Fibroblast of mammary gland (primary cell): ENCODE measurements around the gene NFAT5.
A peak's percentile ranks its signal among the peaks of the same experiment; 100 is the strongest.
"Not testable (repeated sequence)": the region's sequence is repeated elsewhere in the genome, so short reads cannot be mapped to it uniquely, and the experiment has no call there.

Experiments
- DNase-seq: peaks from one replicate; pipeline ENCODE4 v3.0.0-alpha.2; 2010; ENCODE audit warnings: low read depth
- H3K4me3 ChIP-seq: 2 replicates; pipeline ENCODE4 v1.5.1; 2011; ENCODE audit warnings: low read depth, mild to moderate bottlenecking, low read length, moderate library complexity; ENCODE audit not compliant: control insufficient read depth
- TF ChIP-seq, protein P1 (sequence below): conservative IDR thresholded peaks from 2 replicates; pipeline ENCODE4 v1.5.1; 2011; ENCODE audit warnings: low read depth, low read length, inconsistent platforms; ENCODE audit not compliant: control insufficient read depth, insufficient read depth

Gene NFAT5

GRCh38 chr16:69563605-69564580 lies 1.9 kb upstream of the NFAT5 start:
- TF ChIP-seq, protein P1, sequence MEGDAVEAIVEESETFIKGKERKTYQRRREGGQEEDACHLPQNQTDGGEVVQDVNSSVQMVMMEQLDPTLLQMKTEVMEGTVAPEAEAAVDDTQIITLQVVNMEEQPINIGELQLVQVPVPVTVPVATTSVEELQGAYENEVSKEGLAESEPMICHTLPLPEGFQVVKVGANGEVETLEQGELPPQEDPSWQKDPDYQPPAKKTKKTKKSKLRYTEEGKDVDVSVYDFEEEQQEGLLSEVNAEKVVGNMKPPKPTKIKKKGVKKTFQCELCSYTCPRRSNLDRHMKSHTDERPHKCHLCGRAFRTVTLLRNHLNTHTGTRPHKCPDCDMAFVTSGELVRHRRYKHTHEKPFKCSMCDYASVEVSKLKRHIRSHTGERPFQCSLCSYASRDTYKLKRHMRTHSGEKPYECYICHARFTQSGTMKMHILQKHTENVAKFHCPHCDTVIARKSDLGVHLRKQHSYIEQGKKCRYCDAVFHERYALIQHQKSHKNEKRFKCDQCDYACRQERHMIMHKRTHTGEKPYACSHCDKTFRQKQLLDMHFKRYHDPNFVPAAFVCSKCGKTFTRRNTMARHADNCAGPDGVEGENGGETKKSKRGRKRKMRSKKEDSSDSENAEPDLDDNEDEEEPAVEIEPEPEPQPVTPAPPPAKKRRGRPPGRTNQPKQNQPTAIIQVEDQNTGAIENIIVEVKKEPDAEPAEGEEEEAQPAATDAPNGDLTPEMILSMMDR = no peak
- peak overlapping the region; percentile 61 for H3K4me3 ChIP-seq
- DNase-seq = peak; percentile 38

- DNase-seq = no peak
Measured at GRCh38 chr16:69564845-69565670, 708 bp upstream of the NFAT5 start.

GRCh38 chr16:69566240-69566980 lies 644 bp downstream of the NFAT5 start:
- peak; percentile 72 for DNase-seq
- H3K4me3 ChIP-seq = peak overlapping the region; percentile 75
- TF ChIP-seq, protein P1 = no peak

More at GRCh38 chr16:69564845-69565670, 708 bp upstream of the NFAT5 start:
- H3K4me3 ChIP-seq = peak overlapping the region; percentile 61
- TF ChIP-seq, protein P1 = no peak

DNA sequence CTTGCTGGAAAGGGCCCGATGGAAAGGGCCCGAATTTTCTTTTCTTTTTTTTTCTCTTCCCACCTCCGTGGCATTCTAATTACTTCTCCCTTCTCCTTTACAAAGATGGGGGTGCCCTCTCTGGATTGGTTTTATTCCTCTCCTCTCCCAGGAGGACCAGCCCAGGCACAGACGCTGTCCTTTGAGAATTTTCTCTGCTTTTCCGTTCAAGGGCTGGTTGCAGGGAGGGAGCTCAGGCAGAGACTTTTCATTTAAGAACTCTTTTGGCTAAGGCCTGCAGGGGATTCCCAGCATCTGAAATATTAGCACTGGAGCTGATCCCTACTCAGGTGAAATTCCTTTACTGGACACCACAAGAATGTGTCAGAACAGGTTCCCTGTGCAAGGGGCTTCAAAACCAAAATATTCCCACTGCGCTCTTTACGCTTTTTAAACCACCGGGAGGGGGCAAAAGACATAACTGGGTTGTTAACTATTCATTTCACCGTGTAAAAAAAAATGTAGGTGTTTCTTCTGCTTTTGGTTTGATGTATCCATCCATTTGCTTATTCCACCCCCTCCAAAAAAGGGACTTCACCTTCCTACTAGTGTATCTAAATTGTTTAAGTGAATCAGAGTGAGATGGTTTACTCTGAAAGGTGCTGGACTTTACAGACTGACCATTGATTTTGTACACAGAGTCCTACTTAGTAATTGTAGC lies 1.4 kb downstream of the NFAT5 start:
- TF ChIP-seq, protein P1 = peak; percentile 30
- H3K4me3 ChIP-seq = peak overlapping the region; percentile 75
- no peak for DNase-seq

DNA sequence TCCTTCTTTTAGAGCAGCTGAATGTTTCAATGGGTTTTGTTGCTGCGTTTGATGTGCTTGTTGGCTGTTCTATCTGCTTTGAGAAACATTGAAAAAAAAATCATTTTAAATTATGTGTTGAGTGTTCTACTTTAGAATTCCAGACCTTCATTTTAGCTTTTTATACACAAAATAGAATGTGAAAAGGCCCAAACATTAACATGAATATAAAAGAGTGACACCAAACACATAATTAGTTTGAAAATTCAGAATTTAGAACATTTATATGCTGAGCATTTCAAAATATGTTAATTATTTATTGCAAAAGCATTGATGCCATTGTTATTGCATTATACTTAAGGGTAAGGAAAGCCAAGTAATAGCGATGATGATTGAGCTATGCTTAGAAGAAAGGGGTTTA lies 2.9 kb downstream of the NFAT5 start:
- TF ChIP-seq, protein P1 = no peak
- no peak for DNase-seq
- no peak overlapping the region for H3K4me3 ChIP-seq

DNA sequence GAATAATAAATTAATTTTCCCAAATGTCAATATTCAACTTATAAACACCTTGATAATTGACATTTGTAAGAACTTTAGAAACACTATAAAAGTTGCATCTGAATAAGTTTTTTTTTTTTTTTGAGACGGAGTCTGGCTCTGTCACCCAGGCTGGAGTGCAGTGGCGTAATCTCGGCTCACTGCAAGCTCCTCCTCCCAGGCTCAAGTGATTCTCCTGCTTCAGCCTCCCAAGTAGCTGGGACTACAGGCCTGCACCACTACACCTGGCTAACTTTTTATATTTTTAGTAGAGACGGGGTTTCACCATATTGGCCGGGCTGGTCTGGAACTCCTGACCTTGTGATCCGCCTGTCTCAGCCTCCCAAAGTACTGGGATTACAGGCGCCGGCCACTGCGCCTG lies 13.0 kb downstream of the NFAT5 start:
- not testable (repeated sequence) for H3K4me3 ChIP-seq, DNase-seq
